Hematopoietic multipotent progenitor cell treated with erythropoietin and hydrocortisone succinate and interleukin-3 and kit ligand, for 6 days (in vitro differentiated cells): ENCODE results near the gene SLC8A1.

ENCODE experiments used
- DNase-seq: peaks from one replicate; pipeline ENCODE4 v3.0.0-alpha.2; 2015

Gene SLC8A1

DNA sequence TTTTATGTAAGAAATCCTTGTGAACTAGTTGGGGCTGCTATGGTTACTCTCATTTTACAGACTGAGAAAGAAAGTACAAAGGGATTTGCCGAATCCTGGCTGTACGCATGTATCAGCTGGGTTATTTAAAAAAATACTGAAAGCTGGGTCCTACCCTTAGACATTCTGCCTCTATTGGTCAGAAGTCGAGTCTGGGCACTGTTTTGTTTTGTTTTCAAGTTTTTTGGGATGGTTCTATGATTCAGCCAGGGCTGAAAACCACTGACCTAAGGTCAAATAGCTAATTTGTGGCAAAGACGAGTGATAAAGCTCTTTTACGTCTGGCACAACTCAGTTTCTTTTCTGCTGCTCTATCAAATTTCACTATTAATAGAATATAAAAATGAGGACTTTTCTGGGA lies 5.9 kb upstream of the SLC8A1 start:
- no peak for DNase-seq

DNA sequence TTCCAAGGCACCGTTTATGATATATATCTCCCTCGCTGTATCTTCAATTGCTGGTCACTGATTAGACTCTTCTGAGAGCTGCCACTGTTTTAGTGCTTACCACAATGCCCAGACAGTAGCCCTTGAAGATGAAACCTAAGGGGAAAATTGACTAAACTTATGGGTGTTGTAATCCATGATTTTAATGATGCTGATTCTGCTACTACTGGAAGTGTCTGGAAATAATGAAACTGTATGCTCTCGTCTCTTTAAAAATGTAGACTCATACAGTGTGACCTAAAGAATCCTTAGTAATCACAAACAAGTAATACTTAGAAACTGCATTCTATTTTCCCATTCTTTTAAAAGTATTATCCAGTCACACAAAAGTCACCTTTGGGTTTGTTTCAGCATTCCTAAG lies 5.5 kb upstream of the SLC8A1 start:
- DNase-seq = no peak

DNA sequence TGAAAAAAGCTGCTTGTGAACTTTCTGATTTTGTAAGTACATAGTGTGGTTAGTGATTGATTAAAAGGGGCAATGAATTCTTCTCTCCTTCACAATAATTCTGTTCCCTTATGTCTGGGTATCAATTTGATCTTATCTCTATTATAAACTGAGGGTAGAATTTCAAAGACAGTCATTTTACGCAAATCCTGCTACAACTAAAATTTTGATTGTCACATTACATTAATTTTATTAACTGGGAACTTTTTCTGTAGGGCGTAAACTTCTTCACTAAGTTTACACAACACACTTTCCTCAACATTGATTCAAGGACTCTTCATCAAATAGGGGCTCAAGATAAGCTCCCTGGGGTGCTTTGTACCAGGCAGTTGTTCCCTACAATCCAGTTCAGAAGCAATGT lies 5.0 kb upstream of the SLC8A1 start:
- no peak for DNase-seq

DNA sequence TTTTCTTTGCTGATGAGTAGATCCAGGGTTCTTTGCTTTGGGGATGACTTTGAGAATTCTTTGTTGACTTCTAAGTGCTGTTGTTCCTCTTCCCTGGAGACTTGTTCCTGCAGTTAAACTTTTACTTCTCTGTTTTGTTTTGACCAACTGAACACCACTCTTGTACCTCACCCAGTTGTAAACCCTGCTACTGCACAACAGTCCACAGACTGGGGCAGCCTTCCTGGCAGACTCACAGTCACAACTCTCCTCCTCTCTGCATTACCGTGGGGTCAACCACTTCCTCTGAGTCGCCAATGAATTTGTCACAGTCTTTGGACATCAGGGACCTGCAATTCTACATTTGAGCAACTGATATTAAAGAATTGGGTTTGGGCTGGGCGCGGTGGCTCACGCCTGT lies 3.8 kb upstream of the SLC8A1 start:
- DNase-seq = no peak

DNA sequence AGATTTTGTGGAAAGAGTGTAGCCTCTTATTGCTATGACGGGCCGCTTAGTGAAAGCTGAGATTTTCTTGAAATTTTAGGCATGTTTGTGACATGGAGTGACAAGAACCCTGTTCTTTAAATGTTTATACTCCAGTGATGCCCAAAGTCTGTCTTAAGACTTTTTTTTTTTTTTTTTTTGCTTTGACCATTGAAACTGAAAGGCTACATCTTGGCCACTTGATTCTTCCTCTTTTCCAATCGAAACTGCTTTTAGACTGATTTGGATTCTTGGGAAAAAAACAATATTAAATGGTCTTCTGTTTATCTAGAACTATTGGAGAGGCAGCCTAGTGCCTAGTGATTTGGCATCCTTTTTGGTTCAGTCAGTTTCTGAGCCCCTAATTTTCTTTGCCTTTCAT lies 2.4 kb upstream of the SLC8A1 start:
- DNase-seq = no peak

DNA sequence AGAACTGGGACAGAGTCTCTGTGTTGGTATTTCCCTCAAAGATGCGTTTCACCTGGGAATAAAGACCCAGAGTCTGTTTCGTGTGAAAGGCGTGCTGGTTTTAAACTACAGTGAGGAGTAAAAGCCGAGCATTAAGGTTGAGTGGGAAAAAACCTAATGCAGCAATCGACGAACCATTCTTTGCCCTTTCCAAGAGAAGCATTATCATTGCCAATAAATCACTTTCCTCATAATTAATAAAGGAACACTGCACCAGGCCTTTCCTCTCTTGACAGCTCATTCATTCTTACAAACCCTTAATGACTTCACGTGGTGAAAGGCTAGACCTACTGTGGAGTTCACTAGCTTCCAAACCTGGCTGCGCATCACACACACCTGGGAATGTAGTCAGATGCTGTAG lies 896 bp upstream of the SLC8A1 start:
- DNase-seq = no peak

DNA sequence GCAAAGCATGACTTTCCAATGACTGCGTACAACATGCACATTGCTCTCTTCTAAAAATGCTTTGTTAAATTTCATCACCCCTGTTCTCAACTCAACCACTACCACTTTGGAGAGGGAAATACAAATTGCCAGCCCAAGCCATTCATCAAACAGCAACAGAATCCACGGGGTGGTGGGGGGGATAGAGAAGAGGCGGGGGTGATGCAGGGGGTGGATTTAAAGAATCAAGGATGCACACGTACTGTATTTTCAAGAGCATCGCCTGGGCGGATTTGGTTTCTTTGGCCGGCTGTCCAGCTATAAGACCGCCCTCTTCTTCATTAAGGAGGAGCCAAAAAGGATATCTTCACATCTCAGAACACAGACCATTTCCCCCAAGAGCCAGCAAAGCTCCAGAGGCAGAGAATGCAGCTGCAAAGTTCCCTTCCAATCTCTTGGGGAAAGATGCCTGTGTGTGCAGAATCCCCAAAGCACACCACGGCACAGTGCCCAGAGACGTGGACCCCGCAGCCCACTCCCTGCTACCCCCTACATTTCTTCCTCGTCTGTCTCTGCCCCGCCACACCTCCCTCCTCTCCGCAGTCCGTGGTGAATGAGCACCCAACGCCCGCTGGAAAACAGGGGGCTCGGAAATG lies 977 bp downstream of the SLC8A1 start:
- peak; percentile 27 for DNase-seq

DNA sequence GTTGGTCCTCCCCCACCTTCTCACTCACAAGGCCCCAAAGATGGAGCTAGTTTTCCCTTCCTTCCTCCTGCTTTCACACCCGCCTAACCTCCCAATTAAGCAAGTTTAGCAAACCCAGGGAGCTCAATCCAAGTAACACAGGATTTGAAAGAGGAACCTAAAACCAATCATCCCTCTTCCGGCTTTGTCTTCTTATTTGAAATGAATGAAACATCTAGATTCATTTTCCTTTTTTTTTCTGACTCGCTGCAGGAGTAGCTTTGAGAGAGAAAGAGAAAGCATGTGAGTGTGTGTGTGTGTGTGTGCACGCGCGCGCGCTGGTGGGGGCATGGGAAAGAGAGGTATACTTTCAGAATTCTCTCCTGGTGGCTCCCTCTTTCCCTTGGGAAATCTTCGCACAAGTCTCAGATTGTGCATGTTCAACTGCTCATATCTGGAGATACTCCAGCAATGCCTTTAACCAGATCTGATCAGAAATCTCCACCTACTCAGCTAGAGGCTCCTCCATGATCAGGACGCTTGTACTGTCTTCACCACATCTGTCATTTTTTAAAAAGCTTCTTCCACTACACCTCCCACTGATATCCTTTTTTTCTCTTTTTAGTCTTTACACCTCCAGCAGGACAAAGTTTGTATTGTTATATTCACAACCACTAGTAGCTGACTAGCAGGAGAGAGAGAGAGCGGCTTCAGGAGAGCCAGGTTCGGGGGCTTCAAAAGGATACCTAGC lies 1.7 kb downstream of the SLC8A1 start:
- DNase-seq = peak; percentile 4

DNA sequence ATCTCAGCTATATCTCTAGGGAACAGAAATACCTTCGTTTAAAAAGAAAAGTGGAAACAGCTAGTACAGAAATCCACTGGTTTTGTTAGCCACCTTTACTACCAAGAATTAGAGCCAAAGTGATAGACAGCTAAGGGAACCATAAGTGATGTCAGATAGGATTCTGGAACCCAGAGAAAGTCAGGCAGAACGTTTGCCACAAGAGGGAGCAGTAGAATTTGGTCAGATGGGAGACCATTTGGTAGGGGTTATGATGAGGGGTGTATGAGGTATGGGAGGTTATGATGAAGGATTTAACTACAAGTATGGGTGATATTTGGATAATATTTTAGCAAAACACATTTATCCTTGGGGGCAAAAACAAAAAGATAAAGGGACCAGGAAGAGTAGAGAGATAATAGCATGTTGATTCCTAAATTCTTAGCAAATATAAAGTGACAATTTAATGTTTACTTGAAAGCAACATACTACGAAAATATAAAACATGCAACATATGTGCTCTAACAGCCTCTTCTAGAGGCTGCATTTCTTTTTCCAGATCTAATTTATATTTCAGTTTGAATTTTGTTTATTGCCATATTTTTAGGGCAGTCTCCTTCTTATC lies 3.3 kb downstream of the SLC8A1 start:
- peak; percentile 45 for DNase-seq

DNA sequence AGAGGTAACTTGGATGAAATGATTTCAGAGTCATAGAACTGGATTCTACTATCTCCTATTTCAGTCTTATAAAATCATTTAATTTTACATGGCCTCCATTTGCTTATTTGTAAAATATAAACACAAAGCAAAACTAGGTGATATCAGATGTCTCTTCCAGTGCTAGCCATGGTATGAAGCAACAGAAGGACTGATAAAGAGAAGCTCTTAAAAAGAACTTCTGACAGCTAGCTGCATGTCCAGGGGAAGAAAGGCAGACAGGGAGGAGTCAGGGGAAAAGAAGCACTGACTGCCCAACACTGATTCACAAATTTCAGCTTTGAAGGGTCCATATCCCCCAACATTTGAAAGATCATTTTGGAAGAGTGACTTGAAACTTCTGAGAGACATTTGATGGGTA lies 6.4 kb downstream of the SLC8A1 start:
- no peak for DNase-seq

DNA sequence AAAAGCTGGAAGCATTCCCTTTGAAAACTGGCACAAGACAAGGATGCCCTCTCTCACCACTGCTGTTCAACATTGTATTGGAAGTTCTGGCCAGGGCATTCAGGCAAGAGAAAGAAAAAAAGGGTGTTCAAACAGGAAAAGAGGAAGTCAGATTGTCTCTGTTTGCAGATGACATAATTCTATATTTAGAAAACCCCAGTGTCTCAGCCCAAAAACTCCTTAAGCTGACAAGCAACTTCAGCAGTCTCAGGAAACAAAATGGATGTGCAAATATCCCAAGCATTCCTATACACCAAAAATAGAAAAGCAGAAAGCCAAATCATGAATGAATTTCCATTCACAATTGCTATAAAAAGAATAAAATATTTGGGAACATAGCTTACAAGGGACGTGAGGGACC lies 11.1 kb downstream of the SLC8A1 start:
- peak; percentile 13 for DNase-seq

DNA sequence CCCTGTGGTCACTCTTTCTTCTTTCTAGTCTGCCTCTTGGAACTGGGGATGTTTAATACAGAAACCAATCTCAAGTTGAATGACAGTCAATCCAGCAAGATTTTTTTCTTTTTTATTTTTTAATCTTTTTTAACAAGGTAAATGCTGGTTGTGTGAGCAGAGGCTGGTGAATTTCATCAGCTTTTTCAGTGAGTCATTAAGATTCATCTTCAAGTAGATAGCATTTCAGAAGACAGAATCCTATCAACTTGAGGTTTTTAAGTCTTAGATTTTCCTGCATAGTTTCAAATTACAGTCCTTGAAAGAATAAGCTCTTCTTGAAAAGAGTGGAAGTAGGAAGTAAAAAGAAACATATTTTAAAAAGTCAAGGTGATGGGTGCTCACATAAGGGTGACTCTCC lies 12.4 kb downstream of the SLC8A1 start:
- DNase-seq = no peak

DNA sequence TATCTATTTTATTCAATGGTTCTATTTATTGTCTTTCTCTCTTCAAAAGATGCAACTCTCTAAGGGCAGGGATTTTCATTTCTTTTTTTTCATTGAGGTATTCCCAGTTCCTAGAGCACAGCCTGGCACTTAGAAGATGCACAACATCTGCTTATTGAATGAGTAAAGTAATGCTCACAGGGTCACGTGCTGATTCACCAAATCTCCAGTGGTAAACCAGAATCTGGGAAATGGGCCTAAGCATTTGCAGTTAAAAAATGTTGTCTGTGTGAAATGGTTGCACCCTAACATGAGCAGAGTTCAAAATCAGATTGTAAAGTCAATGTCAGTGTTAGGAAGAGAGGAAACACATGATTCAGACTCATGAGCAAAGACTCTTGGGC lies 15.8 kb downstream of the SLC8A1 start:
- DNase-seq = no peak

DNA sequence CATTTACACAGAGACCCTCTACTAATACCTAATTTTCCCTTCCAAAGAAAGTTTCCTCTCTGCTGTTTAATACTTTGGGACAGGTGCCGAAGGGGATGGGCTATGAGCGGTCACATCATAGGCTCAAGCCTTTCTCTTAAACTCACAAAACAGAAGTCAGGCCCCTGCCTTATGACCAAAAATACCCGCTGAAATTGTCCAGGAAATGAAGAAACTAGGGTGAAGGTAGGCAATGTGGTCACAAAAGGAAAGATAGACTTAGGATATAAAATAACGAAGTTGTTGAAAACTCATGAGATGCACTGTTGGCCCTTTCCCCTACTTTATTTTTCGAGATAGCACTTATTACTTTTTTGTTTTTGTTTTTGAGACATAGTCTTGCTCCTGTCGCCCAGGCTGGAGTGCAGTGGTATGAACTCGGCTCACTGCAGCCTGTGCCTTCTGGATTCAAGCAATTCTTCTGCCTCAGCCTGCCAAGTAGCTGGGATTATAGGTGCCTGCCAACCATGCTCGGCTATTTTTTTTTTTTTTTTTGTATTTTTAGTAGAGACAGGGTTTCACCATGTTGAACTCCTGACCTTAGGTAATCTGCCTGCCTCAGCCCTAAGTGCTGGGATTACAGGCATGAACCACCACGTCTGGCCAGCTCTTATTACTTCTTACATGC lies 16.3 kb downstream of the SLC8A1 start:
- no peak for DNase-seq

DNA sequence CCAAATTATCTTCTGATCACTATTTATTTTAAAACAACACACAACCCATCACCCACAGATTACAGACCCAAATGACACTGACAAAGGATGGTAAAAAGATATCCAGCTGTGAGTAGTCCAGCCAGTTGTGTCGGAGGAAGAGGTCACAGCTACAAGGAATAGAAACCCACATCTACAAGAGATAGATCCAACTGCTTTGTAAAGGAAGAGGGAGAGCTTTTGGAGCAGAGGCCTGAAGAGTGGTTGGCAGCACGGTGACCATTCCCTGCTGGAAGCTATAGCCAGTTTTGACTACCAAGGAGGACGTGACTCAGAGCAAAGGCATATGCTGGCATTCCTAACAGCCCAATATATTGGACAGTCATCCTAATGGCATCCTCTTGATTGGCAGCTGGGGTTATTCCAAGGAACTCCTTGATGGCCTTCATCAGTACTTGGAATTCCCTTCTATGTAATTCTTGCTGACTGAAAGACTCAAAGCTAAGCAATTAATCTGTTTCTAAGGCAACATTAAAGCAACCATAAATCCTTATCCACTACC lies 17.1 kb downstream of the SLC8A1 start:
- DNase-seq = no peak

DNA sequence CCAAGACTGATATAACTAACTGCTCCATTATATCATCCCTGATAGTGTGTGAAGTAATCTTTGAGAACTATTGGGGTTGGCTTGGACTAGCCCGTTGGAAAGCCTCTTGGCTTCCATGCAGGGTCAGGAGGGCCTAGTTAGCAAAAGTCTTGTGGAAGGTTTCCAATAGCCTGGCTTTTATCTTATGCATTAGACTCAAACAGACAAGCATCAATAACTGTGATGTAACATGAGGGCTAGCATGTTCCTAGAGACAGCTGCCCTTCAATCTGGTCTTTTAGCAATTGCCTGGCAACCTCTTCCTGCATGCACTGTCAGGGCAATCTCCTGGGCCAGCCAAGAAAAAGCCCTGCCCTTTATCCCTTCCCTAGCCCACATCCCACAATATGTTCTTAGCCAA lies 18.2 kb downstream of the SLC8A1 start:
- no peak for DNase-seq

DNA sequence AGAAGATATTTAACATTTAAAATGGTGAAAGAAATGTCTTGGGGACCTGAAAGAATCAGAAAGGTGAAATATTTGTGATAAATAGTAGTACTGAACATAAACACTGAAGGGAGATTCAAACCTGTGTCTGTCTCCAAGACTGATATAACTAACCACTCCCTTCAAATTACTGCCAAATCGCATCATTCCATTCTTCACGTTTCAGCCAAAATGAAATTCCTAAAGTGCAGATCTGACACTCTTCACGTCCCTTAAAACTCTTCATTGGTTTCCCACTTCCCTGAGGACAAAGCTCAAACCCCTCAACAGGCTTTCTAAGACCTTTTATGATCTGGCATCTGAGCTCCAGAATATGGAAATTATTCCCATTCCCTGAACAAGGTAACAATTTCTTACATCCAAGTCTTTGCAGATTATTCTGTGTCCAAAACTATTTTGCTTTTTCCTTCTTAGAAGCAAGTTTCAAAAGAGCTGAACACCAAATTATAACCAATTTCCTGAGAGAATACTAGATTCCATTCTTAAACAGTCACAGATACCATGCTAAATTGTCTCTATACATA lies 18.9 kb downstream of the SLC8A1 start:
- DNase-seq = no peak

DNA sequence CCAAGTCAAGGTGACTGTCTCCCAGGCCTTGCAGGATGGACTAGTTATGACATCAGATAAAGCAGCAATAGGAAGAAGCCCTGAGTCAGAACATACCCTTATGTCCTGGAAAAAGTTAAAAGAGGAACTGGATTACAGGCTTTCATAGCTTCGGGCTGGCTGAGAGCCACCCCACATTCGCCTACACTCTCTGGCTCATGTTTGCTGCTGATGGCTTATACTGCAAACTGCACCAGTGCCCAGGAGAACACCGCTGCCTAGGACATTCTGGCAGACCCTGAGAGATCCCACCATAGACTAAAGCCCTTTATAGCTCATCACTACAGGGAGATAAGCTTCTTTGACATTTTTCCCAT lies 20.3 kb downstream of the SLC8A1 start:
- DNase-seq = peak; percentile 7

DNA sequence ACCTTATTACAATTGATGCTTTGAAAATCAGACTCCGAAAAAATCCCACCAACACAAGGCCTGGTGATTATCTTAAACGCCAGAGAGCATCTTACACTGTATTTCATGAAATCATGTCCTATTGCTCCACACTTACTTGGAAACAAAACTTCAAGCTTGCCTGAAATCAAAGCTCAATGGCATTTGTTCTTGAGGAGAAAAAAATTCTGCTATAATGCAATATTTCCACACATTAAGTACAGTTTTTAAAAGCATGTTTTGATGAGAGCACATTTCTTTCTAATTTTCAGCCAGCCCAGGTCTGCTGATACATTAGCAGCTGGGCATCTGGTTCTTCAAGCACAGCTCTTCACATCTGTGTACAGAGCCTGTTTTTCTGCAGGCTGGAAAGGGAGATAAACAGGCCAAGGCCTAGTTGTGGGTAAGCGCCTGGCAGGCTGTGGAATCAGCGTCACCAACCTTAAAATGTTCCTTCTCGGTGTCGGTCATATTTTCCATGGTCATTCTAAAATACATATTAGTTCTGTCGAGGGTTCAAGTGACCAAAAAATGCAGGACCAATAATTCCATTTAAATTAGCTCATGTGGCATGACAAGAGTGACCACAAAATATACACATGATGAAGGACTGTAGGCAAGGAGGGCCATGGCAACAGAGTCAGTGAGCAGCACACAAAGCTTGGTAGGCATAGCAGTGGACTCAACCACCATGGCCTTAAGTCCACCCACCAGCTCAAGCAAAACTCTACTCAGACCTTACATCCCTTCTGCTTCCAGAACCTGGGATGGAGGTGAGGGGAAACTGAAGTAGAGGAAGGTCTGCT lies 20.9 kb downstream of the SLC8A1 start:
- no peak for DNase-seq

DNA sequence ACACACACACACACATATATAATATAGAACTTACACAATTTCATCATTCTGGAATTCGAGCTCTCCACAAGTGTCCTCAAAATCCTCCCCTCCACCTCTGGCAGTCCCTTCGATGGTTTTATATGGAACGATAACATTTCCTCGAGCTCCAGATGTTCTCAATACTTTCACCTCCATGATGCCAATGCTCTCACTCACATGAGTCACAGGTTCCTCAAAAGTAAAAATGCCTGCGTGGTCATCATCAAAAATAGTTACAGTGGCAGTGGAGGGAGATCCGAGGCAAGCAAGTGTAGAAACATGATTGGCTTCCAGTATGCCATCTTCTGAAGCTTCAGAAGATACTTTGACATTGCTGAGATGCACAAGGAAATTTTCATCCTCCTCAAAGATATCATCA lies 23.5 kb downstream of the SLC8A1 start:
- DNase-seq = no peak

DNA sequence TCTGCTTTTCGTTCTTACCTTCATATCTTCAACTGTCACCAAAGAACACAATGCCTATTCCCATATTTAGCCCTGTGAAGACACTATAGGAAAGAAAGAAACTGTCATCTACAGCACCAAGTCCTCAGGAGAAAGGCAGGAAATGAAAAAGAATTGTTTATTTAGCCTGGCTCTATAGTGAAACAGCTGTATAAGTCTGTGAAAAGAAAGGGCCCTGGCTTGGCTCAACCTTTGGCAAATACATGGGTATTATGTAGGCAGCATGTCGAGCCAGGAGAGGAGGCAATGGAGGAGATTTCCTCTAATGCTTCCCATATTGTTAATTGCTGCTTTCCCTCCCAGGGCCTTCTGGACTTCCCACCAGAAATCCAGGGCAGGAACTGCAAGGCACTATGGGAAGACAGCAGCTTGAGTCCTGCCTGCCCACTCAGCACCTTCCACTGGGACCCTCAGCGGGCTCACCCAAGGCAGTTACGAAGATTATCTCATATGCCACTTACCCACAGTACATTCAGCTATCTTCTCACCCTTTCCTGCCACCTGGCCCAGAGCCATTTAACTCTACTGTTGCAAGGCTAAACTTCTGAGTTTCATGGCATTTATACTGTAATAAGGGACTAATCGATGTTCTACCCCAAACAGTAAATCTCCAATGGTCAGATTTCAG lies 30.1 kb downstream of the SLC8A1 start:
- no peak for DNase-seq

DNA sequence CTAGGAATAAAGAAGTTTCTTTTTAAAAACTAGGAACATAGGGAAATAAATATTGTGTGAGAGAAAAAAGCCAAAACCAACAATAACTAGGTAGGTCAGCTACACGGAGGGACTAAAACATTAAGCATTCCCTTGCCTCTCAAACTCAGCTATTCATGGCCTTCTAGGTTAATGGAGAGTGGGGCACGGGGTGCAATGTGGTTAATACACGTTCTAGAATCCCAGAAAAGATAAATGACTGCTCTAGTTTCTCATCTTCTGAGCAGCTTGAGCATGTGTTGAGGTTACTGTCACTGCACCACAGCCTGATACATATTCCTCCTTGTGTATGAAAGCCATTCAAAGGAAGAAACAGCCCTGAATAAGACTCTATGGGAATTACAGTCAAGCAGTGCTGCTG lies 31.4 kb downstream of the SLC8A1 start:
- no peak for DNase-seq
